IMR-90 (cell line): ENCODE results near the gene KRTAP9-9. TPM values are rescaled to one million over a fixed set of nuclear protein-coding genes. Genes with fewer than 3 reads are reported as not detected.

Experiments
- ATAC-seq: fragments of 200-7000 bp; cut with Tn5 transposase; 2 replicates; pipeline ENCODE4 v1.9.1; 2020; ENCODE audit warnings: low read depth, mild to moderate bottlenecking, moderate library complexity
- BruUV-seq: library from RNA; stranded (reverse); fragments of 400-500 nt; replicated peaks from 2 replicates; lab custom pipeline; 2021; lab: Mats Ljungman, UMichigan
- CTCF ChIA-PET: fragments of 300-600 bp; formaldehyde crosslinking; extraction: SDS; loops from one replicate; lab custom pipeline; 2021; ENCODE audit warnings: antibody characterized with exemption; lab: Yijun Ruan, JAX
- POLR2A ChIA-PET: fragments of 300-600 bp; sonication (Branson Sonifier 250); formaldehyde crosslinking; loops from one replicate; lab custom pipeline; 2022; ENCODE audit warnings: antibody characterized with exemption; ENCODE audit not compliant: unreplicated experiment; lab: Charles Lee
- DNase-seq: peaks from one replicate; pipeline ENCODE4 v3.0.0; 2013
- H2AFZ ChIP-seq: replicated peaks from 2 replicates; pipeline ENCODE3; 2013; ENCODE audit warnings: low read length, mild to moderate bottlenecking; ENCODE audit not compliant: poor library complexity
- H2AK5ac ChIP-seq: 2 replicates; pipeline ENCODE4 v1.6.1; 2013; ENCODE audit warnings: low read depth, low read length, inconsistent platforms
- H2AK9ac ChIP-seq: replicated peaks from 2 replicates; pipeline ENCODE3; 2013; ENCODE audit warnings: mild to moderate bottlenecking, low read depth, low read length, moderate library complexity; ENCODE audit not compliant: poor library complexity
- H2BK120ac ChIP-seq: 2 replicates; pipeline ENCODE4 v1.6.1; 2013; ENCODE audit warnings: low read depth, low read length, inconsistent platforms
- H2BK15ac ChIP-seq: 3 replicates; pipeline ENCODE4 v1.6.1; 2013; ENCODE audit warnings: low read depth, low read length, inconsistent platforms
- H2BK20ac ChIP-seq: 2 replicates; pipeline ENCODE4 v1.6.1; 2013; ENCODE audit warnings: low read depth, mild to moderate bottlenecking, inconsistent platforms, low read length, moderate library complexity
- H2BK5ac ChIP-seq: 2 replicates; pipeline ENCODE4 v1.6.1; 2013; ENCODE audit warnings: mild to moderate bottlenecking, low read depth, low read length, inconsistent platforms; ENCODE audit not compliant: poor library complexity, severe bottlenecking
- H3K14ac ChIP-seq: replicated peaks from 2 replicates; pipeline ENCODE4 v1.6.1; 2013; ENCODE audit warnings: low read depth, low read length, inconsistent platforms
- H3K18ac ChIP-seq: 2 replicates; pipeline ENCODE4 v1.6.1; 2013; ENCODE audit warnings: low read depth, low read length, control low read depth
- H3K23ac ChIP-seq: 2 replicates; pipeline ENCODE4 v1.6.1; 2013; ENCODE audit warnings: low read depth, low read length, inconsistent platforms
- H3K27ac ChIP-seq: 2 replicates; pipeline ENCODE4 v1.5.1; 2013; ENCODE audit warnings: mild to moderate bottlenecking, control low read depth, low read length; ENCODE audit not compliant: insufficient read depth
- H3K27me3 ChIP-seq: 2 replicates; pipeline ENCODE4 v1.6.1; 2013; ENCODE audit warnings: low read length; ENCODE audit not compliant: control insufficient read depth, insufficient read depth
- H3K36me3 ChIP-seq: 2 replicates; pipeline ENCODE4 v1.6.1; 2013; ENCODE audit warnings: low read length, mixed read lengths; ENCODE audit not compliant: control insufficient read depth, insufficient read depth
- H3K4ac ChIP-seq: 2 replicates; pipeline ENCODE4 v1.6.1; 2013; ENCODE audit warnings: low read depth, low read length, inconsistent platforms
- H3K4me1 ChIP-seq: 2 replicates; pipeline ENCODE4 v1.6.1; 2013; ENCODE audit warnings: low read length, mixed read lengths; ENCODE audit not compliant: control insufficient read depth, insufficient read depth
- H3K4me2 ChIP-seq: 2 replicates; pipeline ENCODE4 v1.6.1; 2013; ENCODE audit warnings: low read depth, mild to moderate bottlenecking, control low read depth, low read length, moderate library complexity
- H3K4me3 ChIP-seq: 2 replicates; pipeline ENCODE4 v1.5.1; 2013; ENCODE audit warnings: low read depth, mild to moderate bottlenecking, control low read depth, low read length, moderate library complexity; ENCODE audit not compliant: insufficient read depth
- H3K56ac ChIP-seq: 2 replicates; pipeline ENCODE4 v1.6.1; 2013; ENCODE audit warnings: low read length, inconsistent platforms; ENCODE audit not compliant: insufficient read depth; ENCODE audit errors: extremely low read depth
- H3K79me1 ChIP-seq, 2 experiments: 2 replicates each; pipeline ENCODE4 v1.6.1; 2013; ENCODE audit warnings: low read length in 2 of 2, inconsistent platforms in 1 of 2, low read depth in 1 of 2
- H3K9ac ChIP-seq: 2 replicates; pipeline ENCODE4 v1.6.1; 2013; ENCODE audit warnings: low read depth, low read length, control low read depth
- H3K9me1 ChIP-seq: 2 replicates; pipeline ENCODE4 v1.6.1; 2013; ENCODE audit warnings: low read length, inconsistent platforms; ENCODE audit not compliant: insufficient read depth
- H3K9me3 ChIP-seq: 2 replicates; pipeline ENCODE4 v1.6.1; 2013; ENCODE audit warnings: low read length; ENCODE audit not compliant: control insufficient read depth, insufficient read depth
- H4K20me1 ChIP-seq: 2 replicates; pipeline ENCODE4 v1.6.1; 2013; ENCODE audit warnings: low read length, inconsistent platforms; ENCODE audit not compliant: insufficient read depth
- H4K5ac ChIP-seq: 2 replicates; pipeline ENCODE4 v1.6.1; 2013; ENCODE audit warnings: mild to moderate bottlenecking, low read depth, low read length, control low read depth
- H4K8ac ChIP-seq, 2 experiments: 2 replicates each; pipeline ENCODE4 v1.6.1; 2013; ENCODE audit warnings: low read depth in 2 of 2, low read length in 2 of 2, control low read depth in 1 of 2, inconsistent platforms in 1 of 2
- H4K91ac ChIP-seq: 2 replicates; pipeline ENCODE4 v1.6.1; 2013; ENCODE audit warnings: low read depth, low read length, inconsistent platforms; ENCODE audit not compliant: insufficient read depth
- CEBPB ChIP-seq: IDR thresholded peaks from 2 replicates; pipeline ENCODE4 v1.6.1; 2012; ENCODE audit warnings: low read depth, low read length, improper control_type of control experiment
- RFX5 ChIP-seq: IDR thresholded peaks from 2 replicates; pipeline ENCODE4 v1.8.0; 2012; ENCODE audit warnings: low read depth, mild to moderate bottlenecking, low read length, moderate library complexity
- WGBS, 2 experiments: methylation state at CpG; one replicate each; pipeline versions ENCODE4 v1.1.5 to v1.1.7; 2013; ENCODE audit warnings: missing lambda C conversion rate in 2 of 2; ENCODE audit not compliant: insufficient read length in 1 of 2; ENCODE audit errors: extremely low coverage in 2 of 2; 5-methylcytosine and 5-hydroxymethylcytosine counted together
- dilution Hi-C: fragments of 300-500 bp; cut with HindIII; formaldehyde crosslinking; loops from one replicate; pipeline ENCODE4 v1.14.3; 2018; ENCODE audit warnings: low sequenced_read_pairs; ENCODE audit not compliant: unreplicated experiment
- in situ Hi-C: fragments of 300-500 bp; cut with MboI; formaldehyde crosslinking; loops from 3 replicates; pipeline ENCODE4 v1.14.3; 2019; ENCODE audit warnings: low sequenced_read_pairs, inconsistent platforms, mixed read lengths
- intact Hi-C: fragments of 100-400 bp; cut with micrococcal nuclease; formaldehyde crosslinking; loops from 2 replicates; pipeline ENCODE4 v1.10.0; 2022
- polyA plus RNA-seq, 3 experiments: library from polyadenylated mRNA; depleted of rRNA; stranded (reverse); fragments of >200 nt; gene quantifications; 2 replicates each; pipeline ENCODE4 v1.2.3, GENCODE V29; 2012; ENCODE audit warnings: low replicate concordance in 1 of 3
- total RNA-seq: library from RNA; depleted of rRNA; stranded (reverse); fragments of >200 nt; gene quantifications from 2 replicates; pipeline ENCODE4 v1.2.3, GENCODE V29; 2012

KRTAP9-9 gene
- total and polyA plus RNA-seq, 2 of the 4 experiments (the other 2 are of a cell fraction), result not detected

- Histone ChIP-seq H3K56ac (no peak overlapping the region), H3K36me3 (no peaks in the 10 kb centered on the region), H3K9me3 (no peaks in the 10 kb centered on the region), H3K4me2 (no peak overlapping the region), H3K9ac (no peak overlapping the region), H2AK5ac (peak overlapping the region; percentile 54; the same call in 1 of the 2 replicates), H2BK20ac (no peak overlapping the region), H3K27ac (no peak overlapping the region), H2BK15ac (no peak overlapping the region), H3K23ac (no peak overlapping the region), H4K20me1 (no peaks in the 10 kb centered on the region), H3K18ac (peak overlapping the region; percentile 42; the same call in 1 of the 2 replicates), H3K4ac (no peak overlapping the region), H4K5ac (no peak overlapping the region), H3K14ac (no peak overlapping the region), H3K4me3 (no peak overlapping the region), H4K8ac (no peak overlapping the region), H2AFZ (no peak overlapping the region), H2AK9ac (no peak overlapping the region), H3K4me1 (peaks cover 4% of the 10 kb centered on the region; the same call in 1 of the 2 replicates), H4K91ac (no peak overlapping the region), H3K79me1 (no peaks in the 10 kb centered on the region), H3K27me3 (no peaks in the 10 kb centered on the region; the same call in 1 of the 2 replicates), H2BK5ac (no peak overlapping the region), H3K9me1 (peaks cover 7% of the 10 kb centered on the region), H2BK120ac (no peak overlapping the region)
- BruUV-seq, result no TSS peak
- DNase-seq (no peak), ATAC-seq (no peak)
- dilution Hi-C loops (no loop called here), in situ Hi-C loops (no loop called here), intact Hi-C loops (no loop called here)
- no CpG with 5 or more reads among the region's 3 CpGs for WGBS, 2 experiments
- ChIA-PET CTCF (interaction anchor here (1.5 kb wide), 1 partner anchor 11 kb away, joined by 4 read pairs; no protein-coding TSS in a partner anchor), POLR2A (no interaction called here)
- TF ChIP-seq CEBPB, result peak; percentile 56; the same call in 1 of the 2 replicates
- no peak for TF ChIP-seq RFX5
Measured at GRCh38 chr17:41287050-41287449, 31.9 kb downstream of the KRTAP9-9 start.
